Gastrocnemius medialis (tissue), 4 donors: ENCODE measurements around the gene CAPRIN1. TPM values are rescaled to one million over a fixed set of nuclear protein-coding genes. Genes with fewer than 3 reads are reported as not detected.

Experiments
- ATAC-seq, 2 donors: fragments of 150-250 bp; one replicate each; pipeline ENCODE4 v1.9.1; 2016
- DNase-seq, 2 donors: peaks; one replicate each; pipeline ENCODE4 v3.0.0-alpha.2; 2019
- H3K27ac ChIP-seq, 4 donors: fragments of 200-600 bp; sonication (generic); 1 replicate in 1 of 4; 2 replicates in 3 of 4; pipeline ENCODE4 v1.5.1; 2016 to 2018; ENCODE audit warnings: mild to moderate bottlenecking in 2 of 4, moderate library complexity in 1 of 4
- H3K27me3 ChIP-seq, 3 donors: fragments of 200-600 bp; sonication (generic) in 2 of 3; 1 replicate in 1 of 3; 2 replicates in 2 of 3; pipeline versions ENCODE4 v1.5.1 to v1.6.0; 2016 to 2019; ENCODE audit warnings: mild to moderate bottlenecking in 1 of 3, moderate library complexity in 1 of 3
- H3K36me3 ChIP-seq, 2 donors: fragments of 200-600 bp; sonication (generic) in 1 of 2; one replicate each; pipeline ENCODE4 v1.5.1; 2017 to 2018
- H3K4me1 ChIP-seq, 2 donors: fragments of 200-600 bp; sonication (generic) in 1 of 2; one replicate each; pipeline ENCODE4 v1.5.1; 2016 to 2017; ENCODE audit warnings: mild to moderate bottlenecking in 2 of 2
- H3K4me3 ChIP-seq, 4 donors: fragments of 200-600 bp; sonication (generic) in 3 of 4; 1 replicate in 1 of 4; 2 replicates in 3 of 4; pipeline ENCODE4 v1.5.1; 2016 to 2019; ENCODE audit warnings: mild to moderate bottlenecking in 2 of 4
- H3K9me3 ChIP-seq, 3 donors: fragments of 200-600 bp; sonication (generic) in 2 of 3; 1 replicate in 1 of 3; 2 replicates in 2 of 3; pipeline ENCODE4 v1.5.1; 2016 to 2019
- POLR2A ChIP-seq, 2 donors: fragments of 450-650 bp; IDR thresholded peaks; one replicate each; pipeline ENCODE4 v1.6.1; 2017; ENCODE audit warnings: antibody characterized with exemption in 2 of 2, mild to moderate bottlenecking in 2 of 2, moderate library complexity in 2 of 2
- in situ Hi-C, 4 donors: fragments of 200-750 bp; cut with MboI; loops; one replicate each; pipeline versions ENCODE4 v1.15.0 to v1.8.0; 2017; ENCODE audit warnings: low sequenced_read_pairs in 4 of 4
- intact Hi-C: fragments of 100-400 bp; cut with DNase I; formaldehyde crosslinking; loops from one replicate; pipeline ENCODE4 v1.15.1; 2023; ENCODE audit warnings: low total_unique reads
- total RNA-seq, 4 donors: library from RNA; depleted of rRNA; stranded (reverse); fragments of >200 nt; gene quantifications; one replicate each; pipeline versions ENCODE4 v1.1.0 to v1.2.3, GENCODE V29; 2016
- TF ChIP-seq, protein P1 (sequence below), 5 experiments: fragments of 450-650 bp in 3 of 5; fragments of 200-600 bp in 2 of 5; sonication (generic) in 2 of 5; IDR thresholded peaks in 4 of 5; conservative IDR thresholded peaks in 1 of 5; 1 replicate in 4 of 5; 2 replicates in 1 of 5; pipeline ENCODE4 v1.5.1; 2016 to 2019; ENCODE audit warnings: antibody characterized with exemption in 5 of 5, mild to moderate bottlenecking in 3 of 5, moderate library complexity in 3 of 5

CAPRIN1 gene
- total RNA-seq, 4 donors from 2014 or later: 70.9 to 82.2 (median 79.4) TPM

DNA sequence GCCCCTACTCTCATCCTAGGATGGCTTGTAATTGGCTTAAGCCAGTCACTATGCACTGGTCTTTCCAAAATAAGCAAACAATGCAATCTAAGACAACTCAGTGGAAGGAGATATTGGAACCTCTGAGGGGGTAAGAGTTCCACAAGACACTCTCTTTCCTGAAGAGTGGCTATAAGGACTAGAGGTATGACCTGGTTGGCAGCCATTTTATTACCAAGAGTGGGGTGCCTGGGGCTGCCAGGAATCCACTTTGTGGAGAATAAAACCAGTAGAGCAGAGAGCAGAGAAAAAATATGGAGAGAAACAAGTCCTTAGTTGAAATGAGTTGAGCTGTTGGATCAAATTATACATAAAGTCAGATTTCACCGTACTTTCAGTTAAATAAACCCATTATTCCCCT, 38.8 kb upstream of the CAPRIN1 start:
- intact Hi-C loops (no loop called here), in situ Hi-C loops (no loop called here)
- ATAC-seq (no peak), DNase-seq (no peak)
- H3K4me1 ChIP-seq: no peaks in the 10 kb centered on the region
- no peaks in the 10 kb centered on the region for H3K9me3 ChIP-seq
- H3K27ac ChIP-seq: no peak overlapping the region
- TF ChIP-seq POLR2A (IDR thresholded peaks at IDR 0.05): no peak
- TF ChIP-seq, protein P1, sequence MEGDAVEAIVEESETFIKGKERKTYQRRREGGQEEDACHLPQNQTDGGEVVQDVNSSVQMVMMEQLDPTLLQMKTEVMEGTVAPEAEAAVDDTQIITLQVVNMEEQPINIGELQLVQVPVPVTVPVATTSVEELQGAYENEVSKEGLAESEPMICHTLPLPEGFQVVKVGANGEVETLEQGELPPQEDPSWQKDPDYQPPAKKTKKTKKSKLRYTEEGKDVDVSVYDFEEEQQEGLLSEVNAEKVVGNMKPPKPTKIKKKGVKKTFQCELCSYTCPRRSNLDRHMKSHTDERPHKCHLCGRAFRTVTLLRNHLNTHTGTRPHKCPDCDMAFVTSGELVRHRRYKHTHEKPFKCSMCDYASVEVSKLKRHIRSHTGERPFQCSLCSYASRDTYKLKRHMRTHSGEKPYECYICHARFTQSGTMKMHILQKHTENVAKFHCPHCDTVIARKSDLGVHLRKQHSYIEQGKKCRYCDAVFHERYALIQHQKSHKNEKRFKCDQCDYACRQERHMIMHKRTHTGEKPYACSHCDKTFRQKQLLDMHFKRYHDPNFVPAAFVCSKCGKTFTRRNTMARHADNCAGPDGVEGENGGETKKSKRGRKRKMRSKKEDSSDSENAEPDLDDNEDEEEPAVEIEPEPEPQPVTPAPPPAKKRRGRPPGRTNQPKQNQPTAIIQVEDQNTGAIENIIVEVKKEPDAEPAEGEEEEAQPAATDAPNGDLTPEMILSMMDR (IDR thresholded peaks at IDR 0.05 in 4 of 5, conservative IDR thresholded peaks at IDR 0.05 in 1 of 5): no peak
- H3K27me3 ChIP-seq: no peaks in the 10 kb centered on the region
- H3K4me3 ChIP-seq: no peak overlapping the region
- H3K36me3 ChIP-seq: no peaks in the 10 kb centered on the region

DNA sequence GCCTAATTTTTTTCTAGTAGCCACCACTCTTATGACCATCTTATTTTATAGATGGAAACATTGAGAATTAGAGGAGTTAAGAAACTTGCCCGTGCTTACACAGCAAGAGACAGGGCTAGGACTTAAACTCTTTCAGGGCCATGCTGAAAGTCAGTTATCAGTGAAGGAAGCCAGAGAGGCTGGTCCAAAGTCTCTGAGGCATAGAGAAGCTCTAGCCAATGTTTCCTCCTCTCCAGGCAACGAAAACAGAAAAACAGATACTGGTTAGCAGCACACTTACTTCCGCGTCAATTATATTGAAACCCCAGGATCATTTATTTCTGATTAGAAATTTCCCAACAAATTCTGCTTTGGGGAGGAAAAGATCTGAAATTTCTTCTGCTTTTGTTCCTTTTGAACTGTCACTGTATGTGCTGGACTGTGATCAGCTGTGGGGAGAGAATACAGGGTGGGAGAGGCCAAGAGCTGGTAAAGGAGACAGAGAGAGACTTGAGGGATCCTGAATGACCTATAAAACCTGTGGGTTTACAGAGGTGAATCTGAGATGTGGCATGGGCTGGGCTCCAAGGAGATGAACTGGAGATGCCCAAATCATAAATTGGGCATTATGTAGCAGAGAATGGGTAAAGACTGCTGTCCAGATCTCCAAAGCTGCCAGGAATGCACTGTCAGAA, 37.5 kb upstream of the CAPRIN1 start:
- Histone ChIP-seq H3K9me3 (no peaks in the 10 kb centered on the region), H3K36me3 (no peaks in the 10 kb centered on the region), H3K27me3 (no peaks in the 10 kb centered on the region), H3K4me3 (no peak overlapping the region), H3K27ac (no peak overlapping the region), H3K4me1 (no peaks in the 10 kb centered on the region)
- TF ChIP-seq, protein P1 (IDR thresholded peaks at IDR 0.05 in 4 of 5, conservative IDR thresholded peaks at IDR 0.05 in 1 of 5): no peak
- TF ChIP-seq POLR2A (IDR thresholded peaks at IDR 0.05): no peak
- intact Hi-C loops (no loop called here), in situ Hi-C loops (no loop called here)
- DNase-seq: no peak
- ATAC-seq: no peak

DNA sequence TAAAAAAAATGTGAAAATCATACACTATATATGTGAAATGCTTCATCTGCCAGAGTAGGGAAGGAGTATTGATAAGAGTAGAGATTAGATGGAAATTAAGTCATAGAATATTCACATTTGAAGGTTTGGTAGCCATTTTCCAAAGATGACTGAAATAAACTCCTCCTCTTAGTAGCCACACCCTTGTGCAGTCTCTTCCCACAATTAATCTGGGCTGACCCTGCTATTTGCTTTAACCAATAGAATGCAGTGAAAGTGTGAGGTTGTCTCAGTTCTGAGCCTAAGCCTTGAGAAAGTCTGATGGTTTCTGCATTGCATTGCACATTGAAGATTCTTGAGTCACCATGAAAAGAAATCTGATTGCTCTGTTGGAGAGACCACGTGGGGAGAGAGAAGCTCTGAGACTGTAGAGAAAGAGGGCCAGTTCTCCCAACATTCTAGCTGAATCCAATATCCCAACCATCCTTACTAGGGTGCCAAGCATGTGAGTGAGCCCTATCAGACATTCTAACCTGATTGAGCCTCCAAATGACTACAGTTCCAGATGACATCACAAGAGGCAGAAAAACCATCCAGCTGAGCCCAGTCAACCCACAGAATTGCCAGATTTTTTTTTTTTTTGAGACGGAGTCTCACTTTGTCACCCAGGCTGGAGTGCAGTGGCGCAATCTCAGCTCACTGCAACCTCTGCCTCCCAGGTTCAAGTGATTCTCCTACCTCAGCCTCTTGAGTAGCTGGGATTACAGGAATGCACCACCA, 29.4 kb upstream of the CAPRIN1 start:
- TF ChIP-seq, protein P1 (IDR thresholded peaks at IDR 0.05 in 4 of 5, conservative IDR thresholded peaks at IDR 0.05 in 1 of 5): no peak
- TF ChIP-seq POLR2A (IDR thresholded peaks at IDR 0.05): no peak
- no peaks in the 10 kb centered on the region for H3K36me3 ChIP-seq
- in situ Hi-C loops: no loop called here
- no peak overlapping the region for H3K4me3 ChIP-seq
- H3K27me3 ChIP-seq: no peaks in the 10 kb centered on the region
- no peak for ATAC-seq
- no peaks in the 10 kb centered on the region for H3K9me3 ChIP-seq
- H3K4me1 ChIP-seq: no peaks in the 10 kb centered on the region
- no peak for DNase-seq
- intact Hi-C loops: no loop called here
- no peak overlapping the region for H3K27ac ChIP-seq

DNA sequence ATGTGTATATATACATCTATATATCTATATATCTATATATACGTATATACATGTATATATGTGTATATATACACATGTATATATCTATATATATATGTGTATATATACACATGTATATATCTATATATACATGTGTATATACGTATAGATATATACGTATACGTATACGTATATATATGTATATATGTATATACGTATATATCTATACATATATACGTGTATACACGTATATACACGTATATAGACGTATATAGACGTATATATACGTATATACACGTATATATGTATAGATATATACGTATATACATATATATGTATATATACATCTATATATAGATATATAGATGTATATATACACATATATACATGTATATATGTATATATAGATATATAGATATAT, 25.1 kb upstream of the CAPRIN1 start:
- no peak for DNase-seq
- Histone ChIP-seq H3K4me1 (peaks cover 10 to 13% of the 10 kb centered on the region in 2 donors), H3K27me3 (no peaks in the 10 kb centered on the region), H3K9me3 (no peaks in the 10 kb centered on the region), H3K36me3 (no peaks in the 10 kb centered on the region), H3K4me3 (no peak overlapping the region), H3K27ac (no peak overlapping the region)
- intact Hi-C loops: no loop called here
- no peak for TF ChIP-seq POLR2A (IDR thresholded peaks at IDR 0.05)
- TF ChIP-seq, protein P1 (IDR thresholded peaks at IDR 0.05 in 4 of 5, conservative IDR thresholded peaks at IDR 0.05 in 1 of 5): no peak
- ATAC-seq: no peak
- in situ Hi-C loops: no loop called here
